Testis (tissue), 2 donors: Measurements from ENCODE around the gene PSMD13.

Source experiments
- CTCF ChIP-seq, 3 experiments: fragments of 450-650 bp in 2 of 3; fragments of 200-600 bp in 1 of 3; sonication (generic) in 1 of 3; IDR thresholded peaks; one replicate each; pipeline ENCODE4 v1.5.1; 2016 to 2019; ENCODE audit warnings: antibody characterized with exemption in 3 of 3, mild to moderate bottlenecking in 2 of 3, moderate library complexity in 1 of 3
- POLR2A ChIP-seq: fragments of 450-650 bp; IDR thresholded peaks from one replicate; pipeline ENCODE4 v1.6.1; 2017; ENCODE audit warnings: antibody characterized with exemption, mild to moderate bottlenecking, moderate library complexity

GRCh38 chr11:235180-235579, 1.6 kb upstream of the PSMD13 start:
- no peak for TF ChIP-seq CTCF (IDR thresholded peaks at IDR 0.05)
- TF ChIP-seq POLR2A: no peak
